Stimulated activated naive CD8-positive, alpha-beta T cell treated with anti-CD3 and anti-CD28 coated beads, Interleukin-15, Interleukin-2, amounts not matched to agents 100 U/mL and 50 U/mL, for 24 hours (primary cell): Measurements from ENCODE around the gene ICAM1.

Experiments
- ATAC-seq: fragments of 150-1000 bp; cut with Tn5 transposase; one replicate; pipeline ENCODE4 v1.10.0; 2021
- DNase-seq: peaks from one replicate; pipeline ENCODE4 v3.0.0; 2021

Gene ICAM1

DNA sequence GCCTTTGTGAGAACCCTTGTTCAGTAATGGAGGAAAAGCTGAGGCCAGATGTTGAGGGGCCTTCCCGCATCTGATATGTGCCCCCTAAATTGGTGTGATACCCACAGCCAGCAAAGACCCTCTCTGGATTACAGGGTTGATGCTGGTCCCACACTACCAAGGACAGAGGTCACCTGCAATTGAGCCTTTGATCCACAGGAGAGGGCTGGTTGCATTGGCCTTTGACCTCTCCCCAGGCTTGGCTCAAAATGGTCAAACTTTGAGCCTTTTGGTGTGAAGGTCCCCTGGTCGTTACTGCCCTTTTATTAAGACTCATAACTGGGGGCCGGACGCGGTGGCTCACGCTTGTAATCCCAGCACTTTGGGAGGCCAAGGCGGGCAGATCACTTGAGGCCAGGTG, 27.3 kb upstream of the ICAM1 start:
- ATAC-seq (no peak), DNase-seq (no peak)

DNA sequence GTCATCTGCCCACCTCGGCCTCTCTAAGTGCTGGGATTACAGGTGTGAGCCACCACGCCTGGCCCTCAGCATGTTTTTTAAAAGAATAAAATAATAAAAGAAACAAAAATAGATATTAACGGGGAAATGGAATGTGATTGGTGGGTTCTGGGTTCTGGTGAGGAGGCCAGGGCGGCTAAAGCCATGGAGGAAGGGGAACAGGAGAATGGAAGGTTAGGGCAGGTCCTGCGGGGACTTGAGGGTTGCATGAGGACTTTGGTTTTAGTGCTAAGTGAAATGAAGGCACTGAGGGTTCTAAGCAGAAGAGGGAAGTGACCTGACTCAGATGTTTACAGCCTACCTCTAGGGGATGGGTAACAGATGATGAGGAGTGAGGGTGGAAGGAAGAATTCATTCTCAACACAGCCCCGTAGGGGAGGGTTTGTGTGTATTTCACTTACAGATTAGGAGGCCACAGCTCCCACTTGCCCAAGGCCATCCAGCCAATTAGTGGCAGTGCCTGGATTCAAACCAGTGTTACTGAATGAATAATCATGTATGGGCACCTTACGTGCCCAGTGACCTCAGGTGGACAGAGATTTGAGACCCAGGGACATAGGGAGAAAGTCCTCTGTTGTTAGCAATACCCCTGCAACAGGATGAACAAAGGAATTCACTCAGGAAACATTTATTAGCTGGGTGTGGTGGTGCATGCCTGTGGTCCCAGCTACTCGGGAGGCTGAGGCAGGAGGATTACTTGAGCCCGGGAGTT, 25.6 kb upstream of the ICAM1 start:
- ATAC-seq (no peak), DNase-seq (no peak)

DNA sequence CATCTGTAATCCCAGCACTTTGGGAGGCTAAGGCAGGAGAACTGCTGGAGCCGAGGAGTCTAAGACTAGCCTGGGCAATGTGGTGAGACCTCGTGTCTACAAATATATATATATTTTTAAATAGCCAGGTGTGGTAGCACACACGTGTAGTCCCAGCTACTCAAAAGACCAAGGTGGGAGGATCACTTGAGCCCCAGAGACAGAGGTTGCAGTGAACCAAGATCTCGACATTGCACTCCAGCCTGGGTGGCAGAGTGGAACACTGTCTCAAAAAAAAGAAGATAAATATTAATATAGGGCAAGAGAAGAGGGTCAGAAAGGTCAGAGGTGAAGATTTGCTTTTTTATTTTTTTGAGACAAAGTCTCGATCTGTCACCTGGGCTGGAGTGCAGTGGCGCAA, 24.4 kb upstream of the ICAM1 start:
- ATAC-seq (no peak), DNase-seq (no peak)

DNA sequence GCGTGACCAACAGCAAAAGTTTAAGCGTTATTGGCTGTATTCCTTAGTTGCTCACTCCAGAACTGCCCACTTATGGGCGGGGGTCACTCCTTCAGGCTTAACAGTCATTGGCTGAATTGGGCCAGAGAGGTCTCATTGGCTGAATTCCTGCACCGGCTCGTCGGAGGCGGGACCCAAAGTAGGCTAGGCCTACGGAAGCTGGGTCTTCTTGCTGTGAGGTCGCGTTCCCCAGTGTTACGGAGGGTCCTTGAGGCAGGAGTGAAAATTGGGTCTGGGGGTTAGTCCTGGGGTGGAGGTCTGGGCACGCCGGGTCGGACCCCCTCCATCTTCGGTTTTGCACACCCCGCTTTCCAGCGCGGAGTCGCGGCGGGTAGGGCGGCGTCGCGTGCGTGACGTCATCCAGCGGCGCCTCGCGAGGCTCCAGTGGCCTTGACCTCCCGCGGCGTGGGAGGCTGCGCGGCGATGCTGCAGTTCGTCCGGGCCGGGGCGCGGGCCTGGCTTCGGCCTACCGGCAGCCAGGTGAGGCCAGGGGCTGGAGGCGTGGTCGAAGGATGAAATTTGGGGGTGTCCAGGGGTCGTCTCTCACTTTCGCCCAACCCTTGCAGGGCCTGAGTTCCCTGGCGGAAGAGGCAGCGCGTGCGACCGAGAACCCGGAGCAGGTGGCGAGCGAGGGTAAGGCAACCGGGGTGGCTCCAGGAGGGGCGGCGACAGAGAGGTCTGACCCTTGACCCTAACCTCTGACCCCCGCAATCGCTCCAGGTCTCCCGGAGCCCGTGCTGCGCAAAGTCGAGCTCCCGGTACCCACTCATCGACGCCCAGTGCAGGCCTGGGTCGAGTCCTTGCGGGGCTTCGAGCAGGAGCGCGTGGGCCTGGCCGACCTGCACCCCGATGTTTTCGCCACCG, 18.9 kb upstream of the ICAM1 start, which contains the start of gene MRPL4:
Gene MRPL4 (plus strand): TSS at position 423 of the 903 bp plus-strand sequence. CDS start 40 bp downstream, at position 463.
- DNase-seq (peak; percentile 93), ATAC-seq (peak; percentile 96)

- ATAC-seq (no peak), DNase-seq (no peak)
These were observed 18.2 kb upstream of the ICAM1 start for GRCh38 chr19:10252707-10253106.

DNA sequence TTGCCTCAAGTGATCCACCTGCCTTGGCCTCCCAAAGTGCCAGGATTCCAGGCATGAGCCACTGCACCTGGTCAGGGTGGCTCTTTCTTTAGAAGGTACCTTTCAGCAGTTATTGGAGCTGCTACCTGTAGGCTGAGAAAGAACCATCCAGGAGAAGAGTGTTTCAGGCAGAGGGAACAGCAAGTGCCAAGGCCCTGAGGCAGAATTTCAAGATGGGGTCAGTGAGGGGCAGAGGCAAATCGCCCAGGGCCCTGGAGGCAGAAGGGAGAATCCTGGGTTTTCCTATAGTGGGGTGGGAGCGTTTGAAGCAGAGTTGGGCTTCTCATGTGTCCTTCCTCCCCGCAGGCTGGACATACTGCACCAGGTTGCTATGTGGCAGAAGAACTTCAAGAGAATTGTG, 16.7 kb upstream of the ICAM1 start:
- ATAC-seq (no peak), DNase-seq (no peak)

DNA sequence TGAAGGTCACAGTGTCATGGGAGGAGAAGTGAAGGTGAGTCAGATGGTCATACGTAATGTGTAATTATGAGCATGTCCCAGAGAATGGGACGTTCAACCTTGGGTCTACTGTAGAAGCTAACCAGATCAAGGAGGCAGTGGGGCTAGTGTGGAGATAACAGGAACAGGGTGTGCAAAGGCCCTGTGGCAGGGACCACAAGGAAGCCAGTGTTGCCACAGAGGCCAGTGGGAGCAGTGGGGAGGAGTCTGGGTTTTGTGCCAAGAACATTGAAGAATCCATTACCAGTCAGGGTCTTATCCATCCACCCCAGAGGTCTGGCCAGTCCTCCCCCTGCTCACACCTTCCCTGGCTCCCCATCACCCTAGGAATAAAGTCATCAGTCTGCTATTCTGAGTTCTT, 15.6 kb upstream of the ICAM1 start:
- no peak for ATAC-seq
- DNase-seq = no peak

- DNase-seq (no peak), ATAC-seq (no peak)
These were observed 14.4 kb upstream of the ICAM1 start for GRCh38 chr19:10256551-10256950.

GRCh38 chr19:10256970-10257615, 13.8 kb upstream of the ICAM1 start:
- DNase-seq = no peak

DNA sequence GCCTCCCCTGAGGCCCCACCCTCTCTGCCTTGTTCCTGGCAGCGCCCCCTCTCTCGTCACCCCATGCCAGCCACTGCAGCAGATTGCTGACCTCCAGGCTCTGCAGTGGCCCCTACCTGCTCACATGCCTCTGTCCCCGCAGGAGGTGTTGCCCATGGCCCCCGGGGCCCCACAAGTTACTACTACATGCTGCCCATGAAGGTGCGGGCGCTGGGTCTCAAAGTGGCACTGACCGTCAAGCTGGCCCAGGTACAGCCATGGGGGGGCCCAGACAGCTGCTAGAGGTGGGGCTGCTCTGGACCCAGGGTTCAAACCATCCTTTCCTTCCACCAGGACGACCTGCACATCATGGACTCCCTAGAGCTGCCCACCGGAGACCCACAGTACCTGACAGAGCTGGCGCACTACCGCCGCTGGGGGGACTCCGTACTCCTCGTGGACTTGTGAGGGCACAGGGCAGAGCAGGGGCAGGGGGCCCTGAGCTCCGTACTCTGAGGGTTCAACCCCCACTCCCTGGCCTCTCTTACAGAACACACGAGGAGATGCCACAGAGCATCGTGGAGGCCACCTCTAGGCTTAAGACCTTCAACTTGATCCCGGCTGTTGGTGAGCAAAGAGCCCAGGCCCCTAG, 12.7 kb upstream of the ICAM1 start:
- ATAC-seq (no peak), DNase-seq (no peak)

More at GRCh38 chr19:10256970-10257615, 13.8 kb upstream of the ICAM1 start:
- ATAC-seq = no peak

- DNase-seq (peak; percentile 95), ATAC-seq (peak; percentile 76)
These were observed 11.6 kb upstream of the ICAM1 start for GRCh38 chr19:10259162-10259905.

DNA sequence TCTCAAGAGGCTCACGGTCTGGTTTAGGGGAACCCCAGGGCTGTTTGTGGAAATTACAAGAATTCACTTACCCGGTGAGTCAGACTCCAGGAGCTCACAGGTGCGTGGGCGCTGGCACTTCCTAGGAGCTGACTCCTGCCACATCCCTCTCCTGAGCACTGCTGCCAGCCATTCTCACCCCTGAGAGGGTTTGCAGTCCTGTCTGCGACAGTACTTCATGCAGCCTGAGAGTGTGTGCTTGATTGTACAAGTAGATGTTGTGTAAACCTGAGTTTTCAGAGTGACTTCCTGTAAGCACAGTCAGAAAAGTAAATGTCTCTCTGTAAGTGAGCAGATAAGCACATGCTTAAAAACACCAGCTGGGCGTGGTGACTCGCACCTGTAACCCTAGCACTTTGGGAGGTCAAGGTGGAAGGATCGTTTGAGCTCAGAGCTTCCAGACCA, 10.8 kb upstream of the ICAM1 start:
- ATAC-seq = peak; percentile 71
- peak; percentile 70 for DNase-seq

DNA sequence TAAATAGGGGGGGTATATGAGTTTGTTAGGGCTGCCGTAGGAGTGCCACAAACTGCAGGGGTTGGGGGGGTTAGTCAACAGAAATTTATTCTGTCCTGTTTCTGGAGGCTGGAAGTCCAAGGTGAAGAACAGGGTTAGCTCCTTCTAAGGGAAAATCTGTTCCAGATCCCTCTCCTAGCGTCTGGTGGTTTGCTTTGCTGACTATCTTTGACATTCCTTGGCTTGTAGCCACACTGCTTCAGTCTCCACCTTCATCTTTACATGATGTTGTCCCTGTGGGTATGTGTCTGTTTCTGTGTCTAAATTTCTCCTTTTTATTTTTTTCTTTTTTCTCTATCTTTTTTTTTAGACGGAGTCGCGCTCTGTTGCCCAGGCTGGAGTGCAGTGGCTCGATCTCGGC, 8.1 kb upstream of the ICAM1 start:
- no peak for ATAC-seq
- DNase-seq = no peak

- DNase-seq (no peak), ATAC-seq (no peak)
These were observed 4.2 kb upstream of the ICAM1 start for GRCh38 chr19:10266706-10267105.

DNA sequence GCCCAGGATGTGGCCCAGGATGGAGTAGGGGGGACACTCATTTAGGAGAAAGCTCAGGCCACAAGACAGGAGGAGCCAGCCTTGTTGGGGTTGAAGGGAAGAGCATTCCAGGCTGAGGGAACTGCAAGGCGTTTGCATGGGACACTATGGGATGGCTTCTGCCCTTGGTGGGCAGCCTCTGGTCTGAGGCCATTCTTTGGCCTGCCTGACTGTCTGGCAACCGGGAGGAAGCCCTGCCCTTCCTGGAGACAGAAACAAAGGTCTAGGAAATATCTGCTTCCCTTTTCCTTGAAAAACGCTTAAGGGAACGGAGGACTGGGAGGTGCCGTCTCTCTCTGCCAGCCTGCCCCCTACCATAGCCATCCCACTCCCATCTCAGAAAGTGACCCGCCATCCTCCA, 2.8 kb upstream of the ICAM1 start:
- ATAC-seq (no peak), DNase-seq (no peak)

GRCh38 chr19:10269333-10270179, 1.4 kb upstream of the ICAM1 start:
- ATAC-seq = peak; percentile 60
- DNase-seq = peak; percentile 95

GRCh38 chr19:10270180-10270615, 722 bp upstream of the ICAM1 start:
- DNase-seq (peak; percentile 88), ATAC-seq (peak; percentile 72)

DNA sequence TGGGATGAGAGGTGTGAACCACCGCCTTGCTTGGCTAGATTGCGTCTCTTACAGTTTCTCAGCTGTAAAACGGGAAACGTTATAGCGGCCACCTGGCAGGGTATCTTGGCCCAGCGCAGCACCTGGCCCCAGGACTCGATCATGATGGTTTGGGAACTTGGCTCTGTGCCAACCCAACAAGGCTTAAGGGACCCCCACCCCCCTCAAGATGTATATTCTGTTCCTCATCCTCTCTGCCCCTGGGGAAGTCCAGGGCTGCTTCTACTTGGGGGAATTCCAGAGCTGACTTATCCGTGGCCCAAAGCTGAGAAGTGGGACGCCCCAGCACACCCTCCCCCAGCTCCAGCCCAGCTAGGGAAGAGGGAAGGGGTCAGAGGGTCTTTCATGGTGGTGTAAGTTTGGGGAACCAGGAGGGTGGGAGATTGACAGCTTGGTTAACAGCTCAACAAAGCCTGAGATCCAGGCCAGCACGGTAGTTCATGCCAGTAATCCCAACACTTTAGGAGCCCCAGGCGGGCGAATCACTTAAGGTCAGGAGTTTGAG, 695 bp downstream of the ICAM1 start:
- ATAC-seq (peak; percentile 11), DNase-seq (peak; percentile 57)

DNA sequence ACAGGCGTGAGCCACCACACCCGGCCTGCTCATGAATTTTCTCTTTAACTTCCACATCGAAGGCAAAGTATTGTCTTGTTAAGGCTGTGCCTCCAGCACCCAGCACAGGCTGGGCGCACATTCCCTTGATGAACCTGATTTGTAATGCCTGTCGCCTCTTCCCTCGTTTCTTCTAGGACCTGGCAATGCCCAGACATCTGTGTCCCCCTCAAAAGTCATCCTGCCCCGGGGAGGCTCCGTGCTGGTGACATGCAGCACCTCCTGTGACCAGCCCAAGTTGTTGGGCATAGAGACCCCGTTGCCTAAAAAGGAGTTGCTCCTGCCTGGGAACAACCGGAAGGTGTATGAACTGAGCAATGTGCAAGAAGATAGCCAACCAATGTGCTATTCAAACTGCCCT, 3.7 kb downstream of the ICAM1 start:
- no peak for DNase-seq
- ATAC-seq = no peak
